Gastrocnemius medialis (tissue), 4 donors: ENCODE measurements around the gene PCDHB4.

Source experiments
- CTCF ChIP-seq, 5 experiments: fragments of 450-650 bp in 3 of 5; fragments of 200-600 bp in 2 of 5; sonication (generic) in 2 of 5; IDR thresholded peaks in 4 of 5; conservative IDR thresholded peaks in 1 of 5; 1 replicate in 4 of 5; 2 replicates in 1 of 5; pipeline ENCODE4 v1.5.1; 2016 to 2019; ENCODE audit warnings: antibody characterized with exemption in 5 of 5, mild to moderate bottlenecking in 3 of 5, moderate library complexity in 3 of 5
- POLR2A ChIP-seq, 2 donors: fragments of 450-650 bp; IDR thresholded peaks; one replicate each; pipeline ENCODE4 v1.6.1; 2017; ENCODE audit warnings: antibody characterized with exemption in 2 of 2, mild to moderate bottlenecking in 2 of 2, moderate library complexity in 2 of 2

- no peak for TF ChIP-seq CTCF (IDR thresholded peaks at IDR 0.05 in 4 of 5, conservative IDR thresholded peaks at IDR 0.05 in 1 of 5)
- TF ChIP-seq POLR2A (IDR thresholded peaks at IDR 0.05): no peak
Observed at GRCh38 chr5:141105350-141105749, 16.3 kb upstream of the PCDHB4 start.
